Caco-2 (cell line): Measurements from ENCODE around the gene THY1. TPM values are rescaled to one million over a fixed set of nuclear protein-coding genes. Genes with fewer than 3 reads are reported as not detected.
A peak's percentile ranks its signal among the peaks of the same experiment; 100 is the strongest.

Source experiments
- BruUV-seq: library from RNA; stranded (reverse); fragments of 400-500 nt; replicated peaks from 2 replicates; lab custom pipeline; 2021; lab: Mats Ljungman, UMichigan
- CTCF ChIA-PET: fragments of 300-600 bp; sonication (Branson Sonifier 250); formaldehyde crosslinking; loops from one replicate; lab custom pipeline; 2022; ENCODE audit warnings: antibody characterized with exemption; lab: Charles Lee
- POLR2A ChIA-PET: fragments of 300-600 bp; sonication (Branson Sonifier 250); formaldehyde crosslinking; loops from one replicate; lab custom pipeline; 2022; ENCODE audit warnings: antibody characterized with exemption; lab: Charles Lee
- DNase-seq, 2 experiments: peaks; one replicate each; pipeline versions ENCODE4 v3.0.0 to v3.0.0-alpha.2; 2020 to 2022
- H3K27me3 ChIP-seq: replicated peaks from 2 replicates; pipeline ENCODE4 v1.6.0; 2011; ENCODE audit warnings: low read length; ENCODE audit not compliant: control insufficient read depth, insufficient read depth
- H3K36me3 ChIP-seq: 2 replicates; pipeline ENCODE4 v1.5.1; 2011; ENCODE audit warnings: low read length; ENCODE audit not compliant: control insufficient read depth, insufficient read depth
- H3K4me1 ChIP-seq: fragments of 250-450 bp; sonication (Bioruptor Pico); 2 replicates; pipeline ENCODE4 v1.5.1; 2020; ENCODE audit warnings: mild to moderate bottlenecking
- H3K4me3 ChIP-seq: 2 replicates; pipeline ENCODE4 v1.5.1; 2011; ENCODE audit warnings: low read depth, mild to moderate bottlenecking, control low read depth, low read length
- H3K9me3 ChIP-seq: fragments of 250-450 bp; sonication (Bioruptor Pico); 2 replicates; pipeline ENCODE4 v1.5.1; 2020; ENCODE audit warnings: mild to moderate bottlenecking, moderate library complexity
- H3K27ac Mint-ChIP-seq: one replicate; pipeline ENCODE4 v1.8.0; 2022; ENCODE audit warnings: mixed read lengths; ENCODE audit not compliant: unreplicated experiment
- H3K27me3 Mint-ChIP-seq: one replicate; pipeline ENCODE4 v1.8.0; 2022; ENCODE audit warnings: mixed read lengths; ENCODE audit not compliant: insufficient read depth, unreplicated experiment
- H3K36me3 Mint-ChIP-seq: one replicate; pipeline ENCODE4 v1.8.0; 2022; ENCODE audit warnings: mild to moderate bottlenecking, mixed read lengths; ENCODE audit not compliant: insufficient read depth, unreplicated experiment
- H3K4me1 Mint-ChIP-seq: one replicate; pipeline ENCODE4 v1.8.0; 2022; ENCODE audit warnings: low read depth, mixed read lengths; ENCODE audit not compliant: unreplicated experiment
- H3K4me3 Mint-ChIP-seq: one replicate; pipeline ENCODE4 v1.8.0; 2022; ENCODE audit warnings: mild to moderate bottlenecking, moderate library complexity, mixed read lengths; ENCODE audit not compliant: unreplicated experiment
- H3K9me3 Mint-ChIP-seq: one replicate; pipeline ENCODE4 v1.8.0; 2022; ENCODE audit warnings: mixed read lengths; ENCODE audit not compliant: unreplicated experiment
- intact Hi-C: fragments of 100-400 bp; cut with micrococcal nuclease; formaldehyde crosslinking; loops from one replicate; pipeline ENCODE4 v1.10.0; 2022; ENCODE audit not compliant: unreplicated experiment
- total RNA-seq: library from RNA; stranded (reverse); gene quantifications from 2 replicates; pipeline ENCODE4 v1.2.3, GENCODE V29; 2022
- TF ChIP-seq, protein P1 (sequence below), 2 experiments: fragments of 200-600 bp in 1 of 2; IDR thresholded peaks; 1 replicate in 1 of 2; 2 replicates in 1 of 2; pipeline versions ENCODE4 v1.5.1 to v1.8.0; 2011 to 2022; ENCODE audit warnings: antibody characterized with exemption in 1 of 2, control low read depth in 1 of 2, inconsistent platforms in 1 of 2, low read depth in 1 of 2, low read length in 1 of 2, mild to moderate bottlenecking in 1 of 2, moderate library complexity in 1 of 2; ENCODE audit not compliant: insufficient read depth in 1 of 2, severe bottlenecking in 1 of 2, unreplicated experiment in 1 of 2

The THY1 gene
- total RNA-seq, 1 experiment from 2014 or later, result not detected

DNA sequence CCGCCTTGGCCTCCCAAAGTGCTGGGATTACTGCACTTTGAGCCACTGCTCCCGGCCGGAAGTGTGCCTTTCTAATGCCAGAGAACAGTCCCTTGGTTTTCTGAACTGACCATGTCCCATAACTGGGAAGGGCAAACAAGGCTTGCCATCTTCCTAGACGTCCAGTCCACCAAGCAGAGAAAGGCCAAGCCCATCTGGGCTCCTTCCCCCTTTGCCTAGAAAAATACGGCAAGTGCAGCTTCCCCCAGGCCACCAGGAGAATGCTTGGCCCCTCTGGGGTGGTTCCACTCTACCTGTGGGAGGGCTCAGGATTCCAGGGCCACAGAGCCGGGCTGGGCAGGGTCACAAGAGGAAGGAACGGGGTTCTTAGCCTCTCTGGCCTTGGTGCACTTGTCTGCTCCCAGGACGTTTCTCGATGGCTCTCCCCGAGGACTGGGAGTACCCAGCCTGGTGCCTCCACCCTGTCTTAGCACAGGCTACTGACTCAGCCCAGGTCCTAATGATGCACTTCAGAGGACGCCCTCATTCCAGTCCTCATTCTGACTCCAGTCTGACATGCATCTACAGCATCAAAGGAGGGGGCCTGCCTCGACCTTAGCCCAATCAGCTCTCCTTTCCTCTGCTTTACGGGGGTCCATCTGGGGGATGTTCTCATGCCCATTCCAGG, 42.7 kb downstream of the THY1 start:
- no peaks in the 10 kb centered on the region; the same call in 1 of the 2 replicates for H3K27me3 ChIP-seq
- peaks cover 14% of the 10 kb centered on the region for H3K4me1 Mint-ChIP-seq
- no peaks in the 10 kb centered on the region for H3K36me3 ChIP-seq
- peak overlapping the region; percentile 44 for H3K4me3 ChIP-seq
- TF ChIP-seq, protein P1, sequence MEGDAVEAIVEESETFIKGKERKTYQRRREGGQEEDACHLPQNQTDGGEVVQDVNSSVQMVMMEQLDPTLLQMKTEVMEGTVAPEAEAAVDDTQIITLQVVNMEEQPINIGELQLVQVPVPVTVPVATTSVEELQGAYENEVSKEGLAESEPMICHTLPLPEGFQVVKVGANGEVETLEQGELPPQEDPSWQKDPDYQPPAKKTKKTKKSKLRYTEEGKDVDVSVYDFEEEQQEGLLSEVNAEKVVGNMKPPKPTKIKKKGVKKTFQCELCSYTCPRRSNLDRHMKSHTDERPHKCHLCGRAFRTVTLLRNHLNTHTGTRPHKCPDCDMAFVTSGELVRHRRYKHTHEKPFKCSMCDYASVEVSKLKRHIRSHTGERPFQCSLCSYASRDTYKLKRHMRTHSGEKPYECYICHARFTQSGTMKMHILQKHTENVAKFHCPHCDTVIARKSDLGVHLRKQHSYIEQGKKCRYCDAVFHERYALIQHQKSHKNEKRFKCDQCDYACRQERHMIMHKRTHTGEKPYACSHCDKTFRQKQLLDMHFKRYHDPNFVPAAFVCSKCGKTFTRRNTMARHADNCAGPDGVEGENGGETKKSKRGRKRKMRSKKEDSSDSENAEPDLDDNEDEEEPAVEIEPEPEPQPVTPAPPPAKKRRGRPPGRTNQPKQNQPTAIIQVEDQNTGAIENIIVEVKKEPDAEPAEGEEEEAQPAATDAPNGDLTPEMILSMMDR (IDR thresholded peaks at IDR 0.05; ENCODE audit: insufficient read depth in 1 of 2, low read depth in 1 of 2, low read length in 1 of 2, severe bottlenecking in 1 of 2, unreplicated experiment in 1 of 2), result no peak
- ChIA-PET CTCF (interaction anchor here (0.6 to 4.7 kb wide), 13 partner anchors 9 to 1043 kb away, joined by 3 to 66 read pairs (median 7); partner anchors contain the start of gene C1QTNF5), POLR2A (interaction anchor here (2.2 kb wide), 1 partner anchor 46 kb away, joined by 10 read pairs; the partner anchor contains the start of gene RNF26)
- no peaks in the 10 kb centered on the region for H3K9me3 Mint-ChIP-seq
- BruUV-seq, result no TSS peak
- no peak overlapping the region for H3K27ac Mint-ChIP-seq
- no peak for DNase-seq
- H3K27me3 Mint-ChIP-seq, result peaks cover 3% of the 10 kb centered on the region
- no peaks in the 10 kb centered on the region for H3K36me3 Mint-ChIP-seq
- no peaks in the 10 kb centered on the region for H3K9me3 ChIP-seq
- intact Hi-C loops, result no loop called here
- H3K4me3 Mint-ChIP-seq, result no peak overlapping the region
- peaks cover 14% of the 10 kb centered on the region for H3K4me1 ChIP-seq

DNA sequence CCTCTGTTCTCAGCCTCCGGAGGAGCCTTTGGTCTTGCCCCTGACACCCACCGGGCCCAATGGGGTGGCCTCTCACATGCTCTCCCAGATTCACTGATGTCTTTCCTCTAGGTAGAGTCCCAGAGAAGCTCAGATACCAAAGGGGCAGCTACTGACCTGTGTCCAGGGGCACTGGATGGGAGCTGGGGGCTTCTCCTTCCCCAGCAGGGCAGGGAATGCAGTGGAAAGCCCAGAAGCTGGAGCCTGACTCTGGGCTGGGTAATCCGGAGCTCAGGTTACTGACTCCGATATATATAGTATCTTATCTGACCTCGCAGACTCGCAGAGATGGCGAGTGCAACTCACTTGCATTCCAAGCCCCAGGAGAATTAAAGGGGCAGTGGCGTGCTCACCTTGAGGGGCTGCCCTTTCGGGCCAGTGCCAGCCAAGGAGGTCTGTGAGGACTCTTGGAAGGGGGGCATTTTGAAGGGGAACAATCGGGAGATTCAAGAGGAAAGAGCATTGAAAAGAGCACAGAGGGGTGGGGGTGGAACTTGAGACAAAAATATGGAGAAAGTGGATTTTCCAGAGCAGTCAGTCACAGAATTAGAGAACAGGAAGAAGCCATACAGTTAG, 44.0 kb downstream of the THY1 start:
- peak overlapping the region; percentile 8 for H3K27ac Mint-ChIP-seq
- POLR2A ChIA-PET, result interaction anchor here (0.6 kb wide), 1 partner anchor 38 kb away, joined by 13 read pairs; the partner anchor contains the start of gene C1QTNF5

More for the DNA sequence above, 44.0 kb downstream of the THY1 start:
- Mint-ChIP-seq H3K27me3 (peaks cover 3% of the 10 kb centered on the region), H3K4me1 (peaks cover 14% of the 10 kb centered on the region), H3K9me3 (no peaks in the 10 kb centered on the region), H3K4me3 (no peak overlapping the region), H3K36me3 (no peaks in the 10 kb centered on the region)
- Histone ChIP-seq H3K4me1 (peaks cover 15% of the 10 kb centered on the region), H3K9me3 (no peaks in the 10 kb centered on the region), H3K36me3 (no peaks in the 10 kb centered on the region), H3K27me3 (no peaks in the 10 kb centered on the region; the same call in 1 of the 2 replicates), H3K4me3 (no peak overlapping the region)
- TF ChIP-seq, protein P1 (IDR thresholded peaks at IDR 0.05; ENCODE audit: insufficient read depth in 1 of 2, low read depth in 1 of 2, low read length in 1 of 2, severe bottlenecking in 1 of 2, unreplicated experiment in 1 of 2), result no peak
- BruUV-seq, result no TSS peak
- no peak for DNase-seq
- intact Hi-C loops, result no loop called here
- CTCF ChIA-PET, result interaction anchor here (0.6 to 4.7 kb wide), 5 partner anchors 10 to 56 kb away, joined by 3 to 66 read pairs (median 5); partner anchors contain the start of genes C1QTNF5 and RNF26
